ENCODE results near the gene TENM3.

DNA sequence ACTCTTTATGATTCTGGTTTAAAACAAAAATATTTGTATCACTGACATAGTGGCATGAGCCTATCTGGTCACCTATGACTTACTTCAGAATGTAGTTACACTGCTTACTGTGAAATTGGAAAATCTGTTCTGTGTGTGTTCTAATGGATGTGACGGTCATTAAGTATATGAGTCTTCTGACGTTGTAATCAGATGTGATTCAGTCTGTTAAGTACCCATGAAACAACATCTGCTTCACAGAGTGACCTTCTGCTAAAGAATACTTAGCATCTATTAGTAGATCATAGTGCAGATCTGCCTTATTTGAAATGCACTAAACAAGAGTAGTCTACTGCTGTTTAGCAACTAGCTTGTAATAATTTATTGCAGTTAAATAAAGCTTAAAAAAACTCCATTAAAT lies 356.9 kb downstream of the TENM3 start:
- TF ChIP-seq, protein P1, sequence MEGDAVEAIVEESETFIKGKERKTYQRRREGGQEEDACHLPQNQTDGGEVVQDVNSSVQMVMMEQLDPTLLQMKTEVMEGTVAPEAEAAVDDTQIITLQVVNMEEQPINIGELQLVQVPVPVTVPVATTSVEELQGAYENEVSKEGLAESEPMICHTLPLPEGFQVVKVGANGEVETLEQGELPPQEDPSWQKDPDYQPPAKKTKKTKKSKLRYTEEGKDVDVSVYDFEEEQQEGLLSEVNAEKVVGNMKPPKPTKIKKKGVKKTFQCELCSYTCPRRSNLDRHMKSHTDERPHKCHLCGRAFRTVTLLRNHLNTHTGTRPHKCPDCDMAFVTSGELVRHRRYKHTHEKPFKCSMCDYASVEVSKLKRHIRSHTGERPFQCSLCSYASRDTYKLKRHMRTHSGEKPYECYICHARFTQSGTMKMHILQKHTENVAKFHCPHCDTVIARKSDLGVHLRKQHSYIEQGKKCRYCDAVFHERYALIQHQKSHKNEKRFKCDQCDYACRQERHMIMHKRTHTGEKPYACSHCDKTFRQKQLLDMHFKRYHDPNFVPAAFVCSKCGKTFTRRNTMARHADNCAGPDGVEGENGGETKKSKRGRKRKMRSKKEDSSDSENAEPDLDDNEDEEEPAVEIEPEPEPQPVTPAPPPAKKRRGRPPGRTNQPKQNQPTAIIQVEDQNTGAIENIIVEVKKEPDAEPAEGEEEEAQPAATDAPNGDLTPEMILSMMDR (IDR thresholded peaks at IDR 0.05; ENCODE audit: low read depth, low read length, poor library complexity, severe bottlenecking) = no peak
- TF ChIP-seq EZH2phosphoT487 (IDR thresholded peaks at IDR 0.05; ENCODE audit: borderline replicate concordance, low read length) = no peak
